ENCODE data around the gene CHRNA4.

- TF ChIP-seq, protein P1, sequence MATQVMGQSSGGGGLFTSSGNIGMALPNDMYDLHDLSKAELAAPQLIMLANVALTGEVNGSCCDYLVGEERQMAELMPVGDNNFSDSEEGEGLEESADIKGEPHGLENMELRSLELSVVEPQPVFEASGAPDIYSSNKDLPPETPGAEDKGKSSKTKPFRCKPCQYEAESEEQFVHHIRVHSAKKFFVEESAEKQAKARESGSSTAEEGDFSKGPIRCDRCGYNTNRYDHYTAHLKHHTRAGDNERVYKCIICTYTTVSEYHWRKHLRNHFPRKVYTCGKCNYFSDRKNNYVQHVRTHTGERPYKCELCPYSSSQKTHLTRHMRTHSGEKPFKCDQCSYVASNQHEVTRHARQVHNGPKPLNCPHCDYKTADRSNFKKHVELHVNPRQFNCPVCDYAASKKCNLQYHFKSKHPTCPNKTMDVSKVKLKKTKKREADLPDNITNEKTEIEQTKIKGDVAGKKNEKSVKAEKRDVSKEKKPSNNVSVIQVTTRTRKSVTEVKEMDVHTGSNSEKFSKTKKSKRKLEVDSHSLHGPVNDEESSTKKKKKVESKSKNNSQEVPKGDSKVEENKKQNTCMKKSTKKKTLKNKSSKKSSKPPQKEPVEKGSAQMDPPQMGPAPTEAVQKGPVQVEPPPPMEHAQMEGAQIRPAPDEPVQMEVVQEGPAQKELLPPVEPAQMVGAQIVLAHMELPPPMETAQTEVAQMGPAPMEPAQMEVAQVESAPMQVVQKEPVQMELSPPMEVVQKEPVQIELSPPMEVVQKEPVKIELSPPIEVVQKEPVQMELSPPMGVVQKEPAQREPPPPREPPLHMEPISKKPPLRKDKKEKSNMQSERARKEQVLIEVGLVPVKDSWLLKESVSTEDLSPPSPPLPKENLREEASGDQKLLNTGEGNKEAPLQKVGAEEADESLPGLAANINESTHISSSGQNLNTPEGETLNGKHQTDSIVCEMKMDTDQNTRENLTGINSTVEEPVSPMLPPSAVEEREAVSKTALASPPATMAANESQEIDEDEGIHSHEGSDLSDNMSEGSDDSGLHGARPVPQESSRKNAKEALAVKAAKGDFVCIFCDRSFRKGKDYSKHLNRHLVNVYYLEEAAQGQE (IDR thresholded peaks at IDR 0.05; ENCODE audit: insufficient read depth in 1 of 2, low read depth in 2 of 2, low read length in 2 of 2) = no peak
- TF ChIP-seq POLR2AphosphoS5 (IDR thresholded peaks at IDR 0.05; ENCODE audit: low read depth, low read length) (no peak), SIN3A (IDR thresholded peaks at IDR 0.05; ENCODE audit: borderline replicate concordance, insufficient read depth, low read length) (no peak), TAF1 (IDR thresholded peaks at IDR 0.05; ENCODE audit: borderline replicate concordance, insufficient read depth, low read length) (no peak)
Measured at GRCh38 chr20:63297796-63298572, 63.2 kb downstream of the CHRNA4 start.

Measured in PFSK-1 (cell line).